HT-29 (cell line): ENCODE measurements around the gene OR4C15. TPM values are rescaled to one million over a fixed set of nuclear protein-coding genes. Genes with fewer than 3 reads are reported as not detected.

Experiments
- DNase-seq: peaks from one replicate; pipeline ENCODE4 v3.0.0-alpha.2; 2015; ENCODE audit warnings: low spot score
- total RNA-seq: library from RNA; depleted of rRNA; stranded (reverse); fragments of >200 nt; shearing (Covaris generic); gene quantifications from 2 replicates; pipeline ENCODE4 v1.2.3, GENCODE V29; 2014; rRNA removed

The OR4C15 gene
- not detected in 2 replicates for total RNA-seq

GRCh38 chr11:55554169-55554568 lies at the start of gene OR4C15:
OR4C15 (plus strand) TSS chr11:55554469; CDS start chr11:55554469, 0 bp downstream.
- DNase-seq, result no peak

GRCh38 chr11:55571828-55572227 lies 17.6 kb downstream of the OR4C15 start, which contains the start of gene OR4C16:
OR4C16 (plus strand) TSS chr11:55572128; CDS start chr11:55572128, 0 bp downstream.
- DNase-seq, result no peak

- DNase-seq, result no peak
Measured at GRCh38 chr11:55572548-55572947, 18.3 kb downstream of the OR4C15 start.

Other genes starting within 250 kb of the OR4C15 start
- gene OR4A16, start 211.3 kb upstream of the OR4C15 start, total RNA-seq, result not detected in 2 replicates
- not detected in 2 replicates for gene OR4A15, start 186.5 kb upstream of the OR4C15 start, total RNA-seq
- not detected in 2 replicates for gene OR4C16, start 17.7 kb downstream of the OR4C15 start, total RNA-seq
- gene OR4C11, start 53.2 kb downstream of the OR4C15 start, total RNA-seq, result not detected in 2 replicates
- gene OR4P4, start 80.6 kb downstream of the OR4C15 start, total RNA-seq, result not detected in 2 replicates
- not detected in 2 replicates for gene OR4S2, start 93.9 kb downstream of the OR4C15 start, total RNA-seq
- gene OR4C6, start 107.7 kb downstream of the OR4C15 start, total RNA-seq, result not detected in 2 replicates
- not detected in 2 replicates for gene OR5D13, start 219.0 kb downstream of the OR4C15 start, total RNA-seq
- not detected in 2 replicates for gene OR5D14, start 241.1 kb downstream of the OR4C15 start, total RNA-seq